Measurements from ENCODE around the gene MPL.

Gene MPL

DNA sequence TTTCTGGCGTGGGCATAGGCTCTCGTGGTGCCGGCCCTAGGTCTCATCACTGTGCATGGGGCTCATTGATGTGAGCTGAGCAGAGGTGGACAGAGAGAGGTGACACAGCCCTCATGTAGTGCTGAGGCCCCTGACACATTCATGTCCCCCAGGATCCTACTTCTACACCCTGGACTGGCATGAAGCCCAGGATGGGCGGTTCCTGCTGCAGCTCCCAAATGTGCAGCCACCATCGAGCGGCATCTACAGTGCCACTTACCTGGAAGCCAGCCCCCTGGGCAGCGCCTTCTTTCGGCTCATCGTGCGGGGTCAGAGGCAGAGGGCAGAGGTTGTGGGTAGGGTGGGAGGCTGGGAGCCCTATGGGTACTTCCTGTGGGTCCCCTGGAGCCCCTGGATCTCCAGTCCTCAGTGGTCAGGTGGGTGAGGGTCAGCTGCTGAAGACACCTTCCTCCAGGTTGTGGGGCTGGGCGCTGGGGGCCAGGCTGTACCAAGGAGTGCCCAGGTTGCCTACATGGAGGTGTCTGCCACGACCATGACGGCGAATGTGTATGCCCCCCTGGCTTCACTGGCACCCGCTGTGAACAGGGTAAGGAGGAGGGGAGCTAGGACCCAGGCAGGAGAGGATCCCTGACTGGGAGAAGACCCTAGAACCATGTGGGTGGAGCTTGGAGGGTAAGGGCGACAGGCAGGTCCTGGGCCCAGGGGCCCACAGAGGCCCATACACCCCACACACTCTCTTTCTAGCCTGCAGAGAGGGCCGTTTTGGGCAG lies 30.7 kb upstream of the MPL start:
- no peak for DNase-seq (ENCODE audit: low read depth in 2 of 2)

DNA sequence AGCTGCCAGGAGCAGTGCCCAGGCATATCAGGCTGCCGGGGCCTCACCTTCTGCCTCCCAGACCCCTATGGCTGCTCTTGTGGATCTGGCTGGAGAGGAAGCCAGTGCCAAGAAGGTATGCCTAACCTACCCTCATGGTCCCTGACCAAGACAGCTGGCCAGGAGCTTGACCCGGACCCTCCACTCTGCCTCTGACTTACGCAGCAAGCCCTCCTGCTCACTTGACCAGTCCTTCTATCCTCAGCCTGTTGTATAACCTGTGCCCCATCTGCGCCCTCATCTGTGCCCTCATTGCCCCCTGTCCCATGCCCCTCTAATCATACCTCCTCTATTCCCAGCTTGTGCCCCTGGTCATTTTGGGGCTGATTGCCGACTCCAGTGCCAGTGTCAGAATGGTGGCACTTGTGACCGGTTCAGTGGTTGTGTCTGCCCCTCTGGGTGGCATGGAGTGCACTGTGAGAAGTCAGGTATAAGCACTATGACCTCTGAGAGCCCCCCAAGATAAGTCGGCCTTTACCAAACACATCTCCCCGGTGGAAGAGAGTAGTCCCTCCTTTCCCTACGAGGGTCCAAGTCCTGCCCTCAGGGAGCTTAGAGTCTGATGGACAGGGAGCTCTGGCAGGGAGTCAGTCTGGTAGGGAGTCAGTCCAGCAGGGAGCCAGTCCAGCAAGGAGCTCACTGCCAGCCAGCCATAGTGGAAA lies 30.0 kb upstream of the MPL start:
- no peak for DNase-seq (ENCODE audit: low read depth in 2 of 2)

DNA sequence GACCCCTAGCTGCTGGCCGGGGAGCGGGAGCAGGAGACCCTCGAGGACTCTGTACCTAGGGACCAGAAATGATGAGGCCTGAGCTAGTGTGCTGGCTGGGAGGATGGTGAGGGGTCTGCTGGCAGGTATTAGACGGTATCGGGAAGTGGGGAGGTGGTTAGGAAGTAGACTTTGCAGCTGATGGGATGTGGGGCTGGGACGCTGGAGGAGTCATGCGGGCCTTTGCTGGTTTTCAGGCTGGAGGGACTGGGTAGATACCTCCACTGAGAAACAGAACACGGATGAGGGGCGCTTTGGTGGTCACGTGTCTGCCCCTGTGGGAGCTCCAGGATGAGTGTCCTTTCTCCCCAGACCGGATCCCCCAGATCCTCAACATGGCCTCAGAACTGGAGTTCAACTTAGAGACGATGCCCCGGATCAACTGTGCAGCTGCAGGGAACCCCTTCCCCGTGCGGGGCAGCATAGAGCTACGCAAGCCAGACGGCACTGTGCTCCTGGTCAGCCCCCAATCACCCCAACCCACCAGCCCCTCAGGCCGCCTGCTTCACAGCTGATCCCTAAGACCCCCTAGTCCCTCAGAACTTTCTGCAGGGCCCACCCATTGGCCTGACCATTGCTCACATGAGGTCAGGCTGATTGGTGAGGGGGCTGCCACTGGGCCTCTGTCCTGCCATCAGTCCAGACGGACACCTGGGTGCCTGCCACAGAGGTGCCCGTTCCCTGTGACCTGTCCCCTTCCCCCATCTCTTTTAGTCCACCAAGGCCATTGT lies 28.8 kb upstream of the MPL start:
- DNase-seq (ENCODE audit: low read depth in 2 of 2) = no peak

DNA sequence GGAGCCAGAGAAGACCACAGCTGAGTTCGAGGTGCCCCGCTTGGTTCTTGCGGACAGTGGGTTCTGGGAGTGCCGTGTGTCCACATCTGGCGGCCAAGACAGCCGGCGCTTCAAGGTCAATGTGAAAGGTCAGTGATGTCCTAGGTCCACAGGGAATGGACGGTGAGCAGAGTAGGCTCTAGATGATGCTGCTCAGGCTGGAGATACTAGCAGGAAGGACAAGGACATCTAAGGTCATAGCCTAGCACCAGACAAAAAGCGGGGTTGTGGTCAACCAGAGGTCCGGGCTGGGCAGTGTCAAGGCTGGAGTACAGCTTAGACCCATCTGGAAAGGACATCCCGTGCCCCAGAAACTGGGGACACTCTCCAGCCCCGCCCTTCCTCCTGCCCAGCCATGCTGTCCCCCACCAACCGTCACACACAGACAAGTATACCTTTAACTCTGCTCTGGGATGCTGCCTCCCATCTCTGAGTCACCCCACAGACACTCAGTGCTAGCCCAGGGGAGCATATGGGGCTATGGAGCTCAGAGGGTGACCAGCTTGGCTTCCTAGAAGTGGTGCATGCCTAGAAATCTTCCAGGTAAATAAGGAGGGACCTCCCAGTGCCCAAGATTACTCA lies 28.1 kb upstream of the MPL start:
- DNase-seq (ENCODE audit: low read depth in 2 of 2) = no peak

DNA sequence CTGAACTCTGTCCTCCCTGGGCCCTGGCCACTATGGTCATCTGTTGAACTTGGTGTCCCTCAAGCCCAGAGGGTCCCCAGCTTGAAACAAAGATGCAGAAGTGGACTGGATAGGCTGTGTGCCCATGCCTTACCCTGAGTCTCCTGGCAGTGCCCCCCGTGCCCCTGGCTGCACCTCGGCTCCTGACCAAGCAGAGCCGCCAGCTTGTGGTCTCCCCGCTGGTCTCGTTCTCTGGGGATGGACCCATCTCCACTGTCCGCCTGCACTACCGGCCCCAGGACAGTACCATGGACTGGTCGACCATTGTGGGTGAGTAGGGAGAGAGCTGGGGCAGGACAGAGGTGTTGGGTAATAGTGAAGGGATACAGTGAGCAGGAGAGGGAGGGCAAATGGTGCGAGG lies 26.1 kb upstream of the MPL start:
- DNase-seq (ENCODE audit: low read depth in 2 of 2) = no peak

DNA sequence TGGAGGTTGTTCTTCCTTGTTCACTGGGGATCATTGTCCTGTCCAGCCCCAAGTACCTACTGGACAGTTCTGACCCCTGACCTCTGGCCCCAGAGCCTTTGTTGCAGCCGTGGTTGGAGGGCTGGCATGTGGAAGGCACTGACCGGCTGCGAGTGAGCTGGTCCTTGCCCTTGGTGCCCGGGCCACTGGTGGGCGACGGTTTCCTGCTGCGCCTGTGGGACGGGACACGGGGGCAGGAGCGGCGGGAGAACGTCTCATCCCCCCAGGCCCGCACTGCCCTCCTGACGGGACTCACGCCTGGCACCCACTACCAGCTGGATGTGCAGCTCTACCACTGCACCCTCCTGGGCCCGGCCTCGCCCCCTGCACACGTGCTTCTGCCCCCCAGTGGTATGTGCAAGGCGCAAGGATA lies 25.4 kb upstream of the MPL start:
- no peak for DNase-seq (ENCODE audit: low read depth in 2 of 2)

DNA sequence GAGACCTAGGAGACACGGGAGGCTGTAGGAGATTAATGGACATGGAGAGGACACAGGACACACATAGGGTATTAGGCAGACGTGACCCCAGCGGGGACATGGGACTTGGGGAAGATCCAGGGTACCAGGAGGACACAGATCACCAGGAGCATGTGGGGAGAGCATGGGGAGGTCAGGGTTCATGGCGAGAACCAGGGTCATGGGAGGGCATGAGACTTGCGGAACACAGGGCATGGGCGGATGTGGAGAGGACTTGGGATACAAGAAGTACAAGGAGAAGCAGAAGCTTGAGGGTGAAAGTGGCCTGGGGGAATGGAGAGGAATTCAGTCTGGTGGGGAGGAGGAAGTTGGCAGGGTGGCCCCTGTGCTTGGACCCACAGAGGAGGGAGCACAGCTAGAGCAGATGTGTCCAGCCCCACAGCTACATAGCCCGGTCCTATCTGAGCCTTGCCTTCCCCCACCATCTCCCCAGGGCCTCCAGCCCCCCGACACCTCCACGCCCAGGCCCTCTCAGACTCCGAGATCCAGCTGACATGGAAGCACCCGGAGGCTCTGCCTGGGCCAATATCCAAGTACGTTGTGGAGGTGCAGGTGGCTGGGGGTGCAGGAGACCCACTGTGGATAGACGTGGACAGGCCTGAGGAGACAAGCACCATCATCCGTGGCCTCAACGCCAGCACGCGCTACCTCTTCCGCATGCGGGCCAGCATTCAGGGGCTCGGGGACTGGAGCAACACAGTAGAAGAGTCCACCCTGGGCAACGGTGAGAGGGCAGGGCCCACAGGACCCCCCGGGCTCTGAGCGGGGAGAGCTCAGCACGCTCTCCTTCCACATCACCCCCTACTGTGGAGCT lies 24.7 kb upstream of the MPL start:
- DNase-seq (ENCODE audit: low read depth in 2 of 2) = no peak

DNA sequence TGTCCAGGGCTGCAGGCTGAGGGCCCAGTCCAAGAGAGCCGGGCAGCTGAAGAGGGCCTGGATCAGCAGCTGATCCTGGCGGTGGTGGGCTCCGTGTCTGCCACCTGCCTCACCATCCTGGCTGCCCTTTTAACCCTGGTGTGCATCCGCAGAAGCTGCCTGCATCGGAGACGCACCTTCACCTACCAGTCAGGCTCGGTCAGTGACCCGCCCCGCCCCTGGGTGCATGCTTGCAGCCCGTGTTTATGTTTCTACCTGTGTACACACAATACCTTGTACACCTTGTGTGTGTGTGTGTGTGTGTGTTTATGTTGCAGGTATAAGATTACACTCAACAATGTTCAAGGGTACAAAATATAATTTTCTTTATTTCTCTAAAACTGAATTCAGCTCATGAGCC lies 23.8 kb upstream of the MPL start:
- DNase-seq (ENCODE audit: low read depth in 2 of 2) = no peak

DNA sequence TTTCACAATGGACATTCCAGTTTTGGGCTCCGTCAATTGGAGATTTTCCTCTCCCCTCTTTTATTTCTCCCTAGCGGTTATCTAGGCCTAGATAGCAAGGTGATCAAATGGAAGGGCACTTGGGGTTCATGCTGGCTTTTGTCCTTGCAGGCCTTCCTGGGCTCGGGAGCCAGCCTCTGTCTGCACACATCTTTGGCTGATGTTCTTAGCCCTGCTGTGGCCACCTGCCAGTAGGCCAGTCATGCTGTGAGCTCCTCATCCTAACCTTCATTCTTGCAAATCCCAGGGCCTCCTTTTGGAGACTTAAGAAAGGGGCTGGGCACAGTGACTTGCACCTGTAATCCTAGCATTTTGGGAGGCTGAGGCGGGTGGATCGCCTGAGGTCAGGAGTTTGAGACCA lies 23.4 kb upstream of the MPL start:
- DNase-seq (ENCODE audit: low read depth in 2 of 2) = no peak

DNA sequence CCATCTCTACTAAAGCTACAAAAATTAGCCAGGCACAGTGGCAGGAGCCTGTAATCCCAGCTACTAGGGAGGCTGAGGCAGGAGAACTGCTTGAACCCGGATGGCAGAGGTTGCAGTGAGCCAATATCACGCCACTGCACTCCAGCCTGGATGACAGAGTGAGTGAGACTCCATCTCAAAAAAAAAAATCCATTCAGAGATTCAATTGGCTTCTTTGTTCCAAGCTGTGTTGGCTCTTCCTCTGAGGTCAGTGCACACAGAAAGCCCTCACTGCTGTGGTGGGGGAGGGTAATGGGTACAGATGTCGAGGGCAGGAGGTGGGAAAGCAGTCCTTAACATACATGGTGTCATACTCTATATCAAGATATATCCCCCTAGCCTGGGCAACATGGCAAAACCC lies 22.1 kb upstream of the MPL start:
- DNase-seq (ENCODE audit: low read depth in 2 of 2) = no peak

DNA sequence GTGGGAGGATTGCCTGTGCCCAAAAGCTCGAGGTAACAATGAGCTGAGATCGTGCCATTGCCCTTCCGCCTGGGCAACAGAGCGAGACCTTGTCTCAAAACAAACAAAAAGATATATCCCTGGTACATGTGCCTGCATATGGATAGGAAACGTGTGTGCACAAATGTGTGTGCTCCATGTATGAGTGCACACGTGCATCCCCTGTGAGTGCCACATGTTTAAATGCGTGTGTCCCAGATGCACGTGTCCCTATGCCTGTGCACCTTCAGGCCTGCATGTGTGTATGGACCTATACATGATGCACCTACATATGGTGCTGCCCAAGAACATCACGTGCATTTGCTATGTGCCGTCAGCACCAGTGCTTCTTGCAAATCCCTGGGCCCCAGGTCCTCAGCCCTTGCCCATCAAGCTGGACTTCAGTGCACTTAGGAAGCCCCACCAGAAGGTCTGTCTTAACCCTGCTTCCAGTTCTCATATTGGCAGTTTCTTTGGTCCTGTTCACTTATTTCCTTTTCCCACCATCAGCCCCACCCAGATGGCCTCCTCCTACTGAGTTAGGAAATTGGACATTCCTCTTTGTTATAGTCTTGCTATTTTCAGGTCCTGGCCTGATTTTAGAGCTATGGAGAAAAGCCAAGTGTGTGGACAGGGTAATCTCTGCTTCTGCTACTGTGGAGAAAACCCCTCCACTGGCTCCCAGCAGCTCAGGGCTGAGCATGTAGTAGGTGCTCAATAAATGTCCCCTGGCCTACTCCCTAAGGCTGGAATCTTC lies 21.5 kb upstream of the MPL start:
- no peak for DNase-seq (ENCODE audit: low read depth in 2 of 2)

DNA sequence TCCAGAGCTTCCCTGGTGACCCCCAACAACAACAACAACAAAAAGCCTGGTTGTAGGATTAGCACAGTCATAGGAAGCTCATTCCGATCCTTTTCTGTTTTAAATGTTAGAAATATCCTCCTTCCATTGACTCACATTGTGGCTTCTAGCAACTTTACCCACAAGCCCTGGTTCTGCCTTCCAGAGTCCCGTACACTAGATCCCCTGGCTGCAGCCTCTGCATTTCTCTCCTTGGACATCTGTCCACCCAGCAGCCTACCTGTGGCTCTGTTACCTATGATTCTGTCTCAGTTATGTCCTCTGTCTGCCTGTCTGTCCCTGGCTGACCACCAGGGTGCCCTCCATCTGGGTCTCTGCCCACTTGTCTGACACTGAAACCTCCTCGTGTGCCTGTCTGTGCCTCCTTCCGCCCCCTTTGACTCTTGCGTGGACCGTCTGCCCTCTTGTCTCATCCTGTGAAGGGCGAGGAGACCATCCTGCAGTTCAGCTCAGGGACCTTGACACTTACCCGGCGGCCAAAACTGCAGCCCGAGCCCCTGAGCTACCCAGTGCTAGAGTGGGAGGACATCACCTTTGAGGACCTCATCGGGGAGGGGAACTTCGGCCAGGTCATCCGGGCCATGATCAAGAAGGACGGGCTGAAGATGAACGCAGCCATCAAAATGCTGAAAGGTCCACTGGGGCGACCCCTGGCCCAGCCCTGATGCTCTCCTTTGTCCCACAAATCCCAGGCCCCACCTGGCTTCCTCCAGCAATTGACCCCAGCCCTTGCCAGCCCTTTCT lies 20.7 kb upstream of the MPL start:
- DNase-seq (ENCODE audit: low read depth in 2 of 2) = no peak

DNA sequence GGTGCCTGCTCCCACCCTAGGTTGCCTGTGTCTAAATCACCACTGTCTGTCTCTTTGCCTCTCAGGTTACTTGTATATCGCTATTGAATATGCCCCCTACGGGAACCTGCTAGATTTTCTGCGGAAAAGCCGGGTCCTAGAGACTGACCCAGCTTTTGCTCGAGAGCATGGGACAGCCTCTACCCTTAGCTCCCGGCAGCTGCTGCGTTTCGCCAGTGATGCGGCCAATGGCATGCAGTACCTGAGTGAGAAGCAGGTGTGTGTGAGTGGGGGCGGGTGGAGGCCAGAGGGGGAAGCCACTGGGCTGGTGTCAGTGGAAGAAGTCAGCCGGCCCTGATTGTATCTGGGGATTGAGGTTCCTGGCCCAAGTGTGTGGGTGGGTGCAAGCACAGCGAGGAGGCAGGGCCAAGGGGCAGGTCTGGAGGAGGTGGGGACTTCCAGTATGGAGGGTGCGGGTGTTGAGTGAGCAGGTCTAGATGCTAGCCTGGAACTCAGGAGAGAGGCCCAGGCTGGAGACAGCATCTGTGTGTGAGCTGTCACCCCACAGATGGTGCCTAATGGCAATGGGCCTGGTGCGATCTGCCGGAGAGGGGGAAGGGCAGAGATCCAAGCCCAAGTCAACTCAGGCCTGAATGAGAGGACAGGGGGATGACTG lies 19.7 kb upstream of the MPL start:
- no peak for DNase-seq (ENCODE audit: low read depth in 2 of 2)

DNA sequence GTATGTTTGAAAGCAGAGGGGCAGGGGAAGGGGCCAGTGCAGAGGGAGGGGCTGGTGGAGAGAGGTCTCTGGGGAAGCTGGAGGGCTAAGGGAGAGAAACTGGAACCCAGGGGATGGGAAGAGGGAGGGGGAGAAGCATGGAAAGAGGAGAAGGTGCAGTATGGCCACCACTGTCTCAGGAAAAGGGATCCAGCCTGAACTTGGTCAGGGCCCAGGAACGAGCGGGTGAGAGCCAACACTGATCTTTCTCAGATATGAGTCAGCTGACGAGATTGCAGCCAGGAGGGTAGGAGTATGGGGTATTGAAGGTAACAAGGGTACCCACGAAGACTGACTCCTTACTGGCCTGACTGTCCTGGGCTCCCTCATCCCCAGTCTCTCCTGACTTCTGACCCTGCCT lies 18.8 kb upstream of the MPL start:
- no peak for DNase-seq (ENCODE audit: low read depth in 2 of 2)

DNA sequence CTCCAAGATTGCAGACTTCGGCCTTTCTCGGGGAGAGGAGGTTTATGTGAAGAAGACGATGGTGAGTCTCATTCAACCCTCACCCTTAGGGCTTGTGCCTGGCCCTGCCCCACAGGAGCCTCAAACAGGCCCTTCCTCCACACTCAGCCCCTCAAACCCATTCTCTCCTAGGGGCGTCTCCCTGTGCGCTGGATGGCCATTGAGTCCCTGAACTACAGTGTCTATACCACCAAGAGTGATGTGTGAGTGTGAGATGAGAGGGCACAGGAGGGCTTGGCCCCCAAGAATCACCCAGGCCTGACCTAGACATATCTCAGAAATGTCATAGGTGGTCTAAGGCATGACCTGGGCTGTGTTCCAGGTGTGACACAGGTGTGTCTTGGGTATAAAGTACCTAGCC lies 18.3 kb upstream of the MPL start:
- no peak for DNase-seq (ENCODE audit: low read depth in 2 of 2)

DNA sequence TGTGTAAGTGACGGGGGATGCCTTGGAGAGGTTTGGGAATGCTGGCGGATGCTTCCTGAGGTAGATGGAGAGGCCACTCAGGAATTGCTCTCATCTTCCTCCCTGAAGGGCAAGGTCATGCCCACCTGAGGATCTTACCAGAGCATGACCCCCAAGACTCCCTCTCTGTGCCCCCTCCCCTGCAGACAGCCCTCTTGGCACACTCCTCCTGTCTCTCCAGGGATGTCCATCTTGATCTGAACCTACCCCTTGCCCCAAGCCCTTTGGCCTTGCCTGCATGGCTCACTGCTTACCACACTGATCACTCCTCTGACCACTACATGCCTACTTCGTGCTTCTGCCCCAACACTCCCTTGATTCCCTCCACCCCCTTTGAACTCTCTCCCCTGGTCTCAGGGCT lies 17.9 kb upstream of the MPL start:
- DNase-seq (ENCODE audit: low read depth in 2 of 2) = no peak

DNA sequence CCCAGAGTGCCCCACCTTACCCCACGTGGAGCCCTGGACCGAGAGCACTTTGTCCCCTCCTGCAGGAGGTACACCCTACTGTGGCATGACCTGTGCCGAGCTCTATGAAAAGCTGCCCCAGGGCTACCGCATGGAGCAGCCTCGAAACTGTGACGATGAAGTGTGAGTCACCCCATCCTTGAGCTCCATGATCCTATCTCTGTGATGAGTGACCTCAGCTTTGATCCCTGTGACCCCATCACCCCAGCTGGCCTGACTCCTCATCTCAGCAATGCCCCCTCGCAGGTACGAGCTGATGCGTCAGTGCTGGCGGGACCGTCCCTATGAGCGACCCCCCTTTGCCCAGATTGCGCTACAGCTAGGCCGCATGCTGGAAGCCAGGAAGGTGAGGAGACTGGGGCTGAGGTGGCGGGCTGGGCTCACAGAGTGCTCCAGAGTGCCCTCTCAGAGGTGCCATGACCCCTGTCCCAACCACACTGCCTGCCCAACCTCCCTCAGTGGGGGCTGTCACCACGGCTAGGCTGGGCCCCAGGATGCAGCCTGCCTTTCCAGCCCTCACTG lies 16.2 kb upstream of the MPL start:
- DNase-seq (ENCODE audit: low read depth in 2 of 2) = no peak

DNA sequence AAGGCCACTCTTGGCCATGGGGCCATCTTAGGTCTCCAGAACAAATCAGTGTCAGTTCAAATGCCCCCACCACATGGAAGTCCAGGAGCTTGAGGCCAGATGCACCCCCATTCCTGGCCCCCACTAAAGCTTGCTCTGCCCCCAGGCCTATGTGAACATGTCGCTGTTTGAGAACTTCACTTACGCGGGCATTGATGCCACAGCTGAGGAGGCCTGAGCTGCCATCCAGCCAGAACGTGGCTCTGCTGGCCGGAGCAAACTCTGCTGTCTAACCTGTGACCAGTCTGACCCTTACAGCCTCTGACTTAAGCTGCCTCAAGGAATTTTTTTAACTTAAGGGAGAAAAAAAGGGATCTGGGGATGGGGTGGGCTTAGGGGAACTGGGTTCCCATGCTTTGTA lies 15.1 kb upstream of the MPL start:
- no peak for DNase-seq (ENCODE audit: low read depth in 2 of 2)

DNA sequence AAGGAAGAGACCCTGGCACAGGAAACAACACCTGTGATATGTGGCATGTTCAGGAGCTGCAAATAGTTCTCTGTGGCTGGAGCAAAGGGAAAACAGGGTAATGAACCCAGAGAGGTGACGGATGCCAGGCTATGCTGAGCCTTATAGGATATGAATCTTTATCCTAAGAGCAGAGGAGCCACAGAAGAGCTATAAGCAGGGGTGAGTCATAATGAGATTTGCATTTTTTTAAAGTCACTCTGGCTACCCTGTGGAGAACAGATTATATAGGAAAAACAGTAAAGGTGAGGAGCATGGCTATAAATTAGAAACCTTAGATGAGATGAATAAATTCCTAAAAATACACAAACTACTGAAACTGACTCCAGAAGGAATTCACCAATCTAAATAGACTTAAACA lies 12.8 kb upstream of the MPL start:
- no peak for DNase-seq (ENCODE audit: low read depth in 2 of 2)
